GM18505 (cell line): ENCODE results near the gene CPT1A.

Experiments used
- ATAC-seq: cut with Tn5 transposase; IDR thresholded peaks from one replicate; pipeline ENCODE4 v1.9.1; 2021; ENCODE audit not compliant: unreplicated experiment
- POLR2A ChIP-seq: IDR thresholded peaks from 4 replicates; pipeline ENCODE4 v1.6.1; 2011; ENCODE audit warnings: borderline replicate concordance; ENCODE audit not compliant: insufficient read depth, insufficient read length; ENCODE audit errors: extremely low read depth

Gene CPT1A

GRCh38 chr11:68816251-68816776 is 25.4 kb downstream of the CPT1A start:
- no peak for ATAC-seq
- TF ChIP-seq POLR2A, result no peak

GRCh38 chr11:68813773-68814172 is 27.9 kb downstream of the CPT1A start:
- no peak for ATAC-seq

GRCh38 chr11:68812526-68812925 is 29.2 kb downstream of the CPT1A start:
- no peak for TF ChIP-seq POLR2A
- ATAC-seq, result no peak

More at GRCh38 chr11:68813773-68814172, 27.9 kb downstream of the CPT1A start:
- TF ChIP-seq POLR2A, result no peak

- ATAC-seq, result no peak
- TF ChIP-seq POLR2A, result no peak
Measured at GRCh38 chr11:68810164-68810563, 31.6 kb downstream of the CPT1A start.

GRCh38 chr11:68809506-68809905 is 32.2 kb downstream of the CPT1A start:
- no peak for ATAC-seq

GRCh38 chr11:68808787-68809186 is 32.9 kb downstream of the CPT1A start:
- no peak for ATAC-seq
- no peak for TF ChIP-seq POLR2A

More at GRCh38 chr11:68809506-68809905, 32.2 kb downstream of the CPT1A start:
- no peak for TF ChIP-seq POLR2A

- ATAC-seq, result no peak
- TF ChIP-seq POLR2A, result no peak
Measured at GRCh38 chr11:68806931-68807844, 34.5 kb downstream of the CPT1A start.

- TF ChIP-seq POLR2A, result no peak
- no peak for ATAC-seq
Measured at GRCh38 chr11:68804786-68805185, 36.9 kb downstream of the CPT1A start.

- no peak for ATAC-seq
- TF ChIP-seq POLR2A, result no peak
Measured at GRCh38 chr11:68803766-68804165, 38.0 kb downstream of the CPT1A start.

GRCh38 chr11:68798221-68798813 is 43.4 kb downstream of the CPT1A start:
- no peak for TF ChIP-seq POLR2A
- ATAC-seq, result no peak

- TF ChIP-seq POLR2A, result no peak
- ATAC-seq, result no peak
Measured at GRCh38 chr11:68796801-68797200, 44.9 kb downstream of the CPT1A start.

GRCh38 chr11:68792400-68792966 is 49.2 kb downstream of the CPT1A start:
- TF ChIP-seq POLR2A, result no peak
- no peak for ATAC-seq

- no peak for ATAC-seq
- no peak for TF ChIP-seq POLR2A
Measured at GRCh38 chr11:68784653-68785052, 57.1 kb downstream of the CPT1A start.
